Calu3 (cell line): ENCODE results near the gene MYBPH. TPM values are rescaled to one million over a fixed set of nuclear protein-coding genes. Genes with fewer than 3 reads are reported as not detected.
A peak's percentile ranks its signal among the peaks of the same experiment; 100 is the strongest.

Experiments
- BruUV-seq: library from RNA; stranded (reverse); fragments of 400-500 nt; replicated peaks from 2 replicates; lab custom pipeline; 2021; lab: Mats Ljungman, UMichigan
- CTCF ChIA-PET: fragments of 300-600 bp; sonication (Branson Sonifier 250); formaldehyde crosslinking; loops from one replicate; lab custom pipeline; 2022; ENCODE audit warnings: antibody characterized with exemption; lab: Charles Lee
- DNase-seq: peaks from one replicate; pipeline ENCODE4 v3.0.0; 2022
- H3K27ac Mint-ChIP-seq: one replicate; pipeline ENCODE4 v1.8.0; 2022; ENCODE audit warnings: mixed read lengths; ENCODE audit not compliant: unreplicated experiment
- H3K27me3 Mint-ChIP-seq: one replicate; pipeline ENCODE4 v1.8.0; 2022; ENCODE audit warnings: mixed read lengths; ENCODE audit not compliant: unreplicated experiment
- H3K36me3 Mint-ChIP-seq: one replicate; pipeline ENCODE4 v1.8.0; 2022; ENCODE audit warnings: mild to moderate bottlenecking, moderate library complexity, mixed read lengths; ENCODE audit not compliant: insufficient read depth, unreplicated experiment
- H3K4me1 Mint-ChIP-seq: one replicate; pipeline ENCODE4 v1.8.0; 2022; ENCODE audit warnings: mild to moderate bottlenecking, low read depth, mixed read lengths; ENCODE audit not compliant: unreplicated experiment
- H3K4me3 Mint-ChIP-seq: one replicate; pipeline ENCODE4 v1.8.0; 2022; ENCODE audit warnings: mild to moderate bottlenecking, low read depth, moderate library complexity, mixed read lengths; ENCODE audit not compliant: unreplicated experiment
- H3K9me3 Mint-ChIP-seq: one replicate; pipeline ENCODE4 v1.8.0; 2022; ENCODE audit warnings: low read depth, mixed read lengths; ENCODE audit not compliant: unreplicated experiment
- CTCF ChIP-seq: fragments of 200-600 bp; IDR thresholded peaks from one replicate; pipeline ENCODE4 v1.8.0; 2022; ENCODE audit warnings: antibody characterized with exemption; ENCODE audit not compliant: unreplicated experiment
- intact Hi-C: fragments of 100-400 bp; cut with micrococcal nuclease; formaldehyde crosslinking; loops from one replicate; pipeline ENCODE4 v1.10.0; 2022; ENCODE audit not compliant: unreplicated experiment
- total RNA-seq: library from RNA; stranded (reverse); gene quantifications from 2 replicates; pipeline ENCODE4 v1.2.3, GENCODE V29; 2022

Gene MYBPH
- total RNA-seq, 1 experiment from 2014 or later: not detected

GRCh38 chr1:203128431-203128715 lies 47.3 kb downstream of the MYBPH start:
- TF ChIP-seq CTCF: no peak
- no peaks in the 10 kb centered on the region for H3K9me3 Mint-ChIP-seq
- no peak for DNase-seq
- BruUV-seq: no TSS peak
- intact Hi-C loops: no loop called here
- H3K4me3 Mint-ChIP-seq: peak overlapping the region; percentile 72
- no peak overlapping the region for H3K27ac Mint-ChIP-seq
- H3K36me3 Mint-ChIP-seq: peaks cover 8% of the 10 kb centered on the region
- H3K27me3 Mint-ChIP-seq: peaks cover 65% of the 10 kb centered on the region
- peaks cover 31% of the 10 kb centered on the region for H3K4me1 Mint-ChIP-seq
- CTCF ChIA-PET: interaction anchor here (0.7 to 1.9 kb wide), 10 partner anchors 10 to 1353 kb away, joined by 3 to 13 read pairs (median 4); no protein-coding TSS in a partner anchor

- H3K4me1 Mint-ChIP-seq: peaks cover 31% of the 10 kb centered on the region
- BruUV-seq: no TSS peak
- CTCF ChIA-PET: interaction anchor here (0.7 to 1.9 kb wide), 12 partner anchors 9 to 1354 kb away, joined by 3 to 13 read pairs (median 4); partner anchors contain the start of gene CHI3L1
- H3K4me3 Mint-ChIP-seq: peak within 1 kb of the TSS; percentile 72
- no peaks in the 10 kb centered on the region for H3K9me3 Mint-ChIP-seq
- peak; percentile 66 for DNase-seq
- peaks cover 68% of the 10 kb centered on the region for H3K27me3 Mint-ChIP-seq
- intact Hi-C loops: no loop called here
- no peak for TF ChIP-seq CTCF
- H3K36me3 Mint-ChIP-seq: peaks cover 8% of the 10 kb centered on the region
- no peak within 1 kb of the TSS for H3K27ac Mint-ChIP-seq
These were observed 47.8 kb downstream of the MYBPH start, which contains the start of gene ADORA1 for GRCh38 chr1:203127666-203128430. TSS of gene ADORA1 (plus strand) at chr1:203127726. CDS start at chr1:203128842, 1,116 bp downstream.

DNA sequence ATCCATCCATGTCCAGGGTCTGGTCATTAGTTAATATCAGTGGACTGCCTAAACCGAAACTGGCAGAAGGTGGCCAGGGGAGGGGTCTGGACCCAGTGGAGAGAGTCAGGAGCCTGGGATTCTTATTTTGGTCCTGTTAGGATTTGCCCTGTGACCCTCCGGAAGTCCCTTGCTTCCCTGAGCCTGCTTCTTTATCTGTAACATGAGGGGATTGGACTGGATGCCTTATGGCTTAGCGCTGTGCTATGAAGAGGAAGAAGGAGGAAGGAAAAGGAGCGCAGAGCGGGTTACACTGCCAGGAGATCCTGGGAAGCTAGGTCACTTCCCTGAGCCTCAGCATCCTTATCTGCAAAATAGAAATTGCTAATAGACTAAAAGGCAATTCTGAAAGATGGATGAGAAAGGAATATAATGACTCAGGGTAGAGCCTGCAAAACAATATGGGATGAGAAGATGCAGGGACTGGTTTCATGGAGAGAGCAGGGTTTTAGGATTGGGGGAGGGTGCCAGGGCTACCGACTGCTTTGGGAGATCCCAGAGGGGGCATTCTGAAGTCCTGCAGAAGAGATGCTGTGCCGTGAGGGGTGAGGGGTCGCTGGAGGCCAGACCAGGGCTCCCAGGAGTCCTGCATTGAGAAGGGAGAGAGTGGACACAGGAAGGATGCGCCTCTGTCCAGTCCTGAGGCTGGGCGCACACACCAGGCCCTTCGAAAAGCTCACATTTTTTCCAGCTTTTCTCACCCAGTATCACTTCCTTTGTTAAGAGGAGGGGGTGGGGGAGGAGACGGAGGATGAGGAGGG lies 48.6 kb downstream of the MYBPH start:
- Mint-ChIP-seq H3K9me3 (no peaks in the 10 kb centered on the region), H3K4me3 (peak overlapping the region; percentile 72), H3K36me3 (peaks cover 8% of the 10 kb centered on the region), H3K27ac (no peak overlapping the region), H3K4me1 (peaks cover 31% of the 10 kb centered on the region), H3K27me3 (peaks cover 68% of the 10 kb centered on the region)
- BruUV-seq: no TSS peak
- intact Hi-C loops: no loop called here
- no peak for TF ChIP-seq CTCF
- CTCF ChIA-PET: interaction anchor here (0.9 to 1.9 kb wide), 12 partner anchors 9 to 197 kb away, joined by 3 to 13 read pairs (median 4); partner anchors contain the start of gene CHI3L1
- DNase-seq: no peak

DNA sequence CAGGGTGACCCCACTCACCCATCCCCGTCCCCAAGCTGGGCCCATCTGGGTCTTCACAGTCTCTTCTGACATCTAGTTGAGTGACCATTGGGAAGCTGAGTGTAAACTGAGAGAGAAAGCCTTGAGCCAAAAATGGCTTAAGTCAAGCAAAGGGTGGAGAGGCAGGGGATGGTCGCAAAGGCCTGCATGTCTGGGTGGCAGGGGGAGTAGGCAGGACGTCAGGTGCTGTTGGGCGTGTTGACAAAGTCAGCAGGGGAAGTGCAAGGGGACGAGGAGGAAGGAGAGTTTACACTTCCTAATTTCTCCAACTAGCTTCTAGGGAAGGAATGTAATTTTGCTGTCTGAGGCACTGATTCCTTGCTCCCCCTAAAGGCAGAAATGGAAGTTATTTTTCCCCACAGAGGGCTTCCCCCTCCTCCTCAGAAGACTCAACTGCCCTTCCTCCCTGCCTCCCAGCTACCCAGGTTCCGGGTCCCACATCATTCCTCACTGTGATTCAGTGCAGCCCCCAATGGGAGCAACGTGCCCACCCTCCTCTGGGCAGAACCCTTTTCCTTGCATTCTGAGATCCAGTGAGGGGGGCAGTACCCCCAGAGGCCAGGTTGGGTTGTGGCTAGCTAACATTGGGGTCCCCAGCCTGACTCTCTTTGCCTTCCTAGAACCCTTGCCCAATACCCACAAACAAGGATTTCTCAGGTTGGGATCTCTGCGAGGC lies 49.3 kb downstream of the MYBPH start:
- CTCF ChIA-PET: interaction anchor here (1.0 to 1.9 kb wide), 6 partner anchors 9 to 198 kb away, joined by 3 to 5 read pairs (median 4); partner anchors contain the start of gene CHI3L1
- Mint-ChIP-seq H3K4me3 (peak overlapping the region; percentile 72), H3K36me3 (peaks cover 8% of the 10 kb centered on the region), H3K27ac (no peak overlapping the region), H3K27me3 (peaks cover 68% of the 10 kb centered on the region), H3K9me3 (no peaks in the 10 kb centered on the region), H3K4me1 (peaks cover 31% of the 10 kb centered on the region)
- peak; percentile 27 for TF ChIP-seq CTCF
- intact Hi-C loops: no loop called here
- no peak for DNase-seq
- BruUV-seq: no TSS peak
